Nephron progenitor cell (in vitro differentiated cells): ENCODE measurements around the gene ZNF79.

ENCODE experiments used
- DNase-seq: peaks from one replicate; pipeline ENCODE4 v3.0.0; 2021
- H3K27ac Mint-ChIP-seq: 2 replicates; pipeline ENCODE4 v1.8.0; 2021; ENCODE audit warnings: mild to moderate bottlenecking, moderate library complexity, mixed read lengths
- H3K27me3 Mint-ChIP-seq: 2 replicates; pipeline ENCODE4 v1.8.0; 2021; ENCODE audit warnings: mild to moderate bottlenecking, low read depth, mixed read lengths; ENCODE audit not compliant: poor library complexity
- H3K36me3 Mint-ChIP-seq: 2 replicates; pipeline ENCODE4 v1.8.0; 2021; ENCODE audit warnings: low read depth, mixed read lengths
- H3K4me1 Mint-ChIP-seq: 2 replicates; pipeline ENCODE4 v1.8.0; 2021; ENCODE audit warnings: mixed read lengths
- H3K4me3 Mint-ChIP-seq: 2 replicates; pipeline ENCODE4 v1.8.0; 2021; ENCODE audit warnings: mild to moderate bottlenecking, moderate library complexity, mixed read lengths
- H3K9me3 Mint-ChIP-seq: 2 replicates; pipeline ENCODE4 v1.8.0; 2021; ENCODE audit warnings: mild to moderate bottlenecking, moderate library complexity, mixed read lengths
- CTCF ChIP-seq: fragments of 200-600 bp; sonication (generic); IDR thresholded peaks from 2 replicates; pipeline ENCODE4 v1.5.0; 2021; ENCODE audit warnings: antibody characterized with exemption

ZNF79 gene

DNA sequence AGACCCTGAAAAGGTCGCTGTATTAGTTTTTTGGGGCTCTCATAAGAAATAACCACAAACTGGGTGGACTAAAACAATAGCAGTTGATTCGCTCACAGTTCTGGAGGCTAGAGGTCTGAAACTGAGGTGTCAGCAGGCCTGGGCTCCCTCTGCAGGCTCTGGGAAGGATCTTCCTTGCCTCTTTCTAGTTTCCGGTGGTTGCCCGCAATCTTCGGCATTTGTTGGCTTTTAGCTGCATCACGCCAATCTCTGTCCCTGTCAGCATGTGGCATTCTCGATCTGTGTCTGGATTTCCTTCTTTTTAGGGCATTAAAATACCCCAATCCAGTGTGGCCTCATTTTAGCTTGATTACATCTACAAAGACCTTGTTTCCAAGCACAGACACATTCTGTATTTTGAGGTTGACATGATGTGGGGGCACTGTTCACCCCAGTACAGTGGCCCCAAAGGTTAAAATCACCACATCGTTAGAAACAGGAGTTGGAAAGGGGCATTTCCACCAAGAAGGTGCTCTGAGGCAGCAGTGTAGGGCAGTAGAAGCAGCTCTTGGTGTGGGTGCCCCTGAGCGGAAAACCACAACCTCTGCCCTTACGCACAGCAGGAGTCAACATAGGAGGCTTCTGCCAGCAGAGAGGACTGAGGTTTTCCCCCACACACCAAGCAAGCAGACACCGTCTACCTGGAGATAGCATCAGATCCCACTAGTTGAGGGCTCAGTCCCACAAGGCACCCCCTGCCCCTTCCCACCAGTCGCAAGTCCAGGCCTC is 13.5 kb downstream of the ZNF79 start:
- H3K27me3 Mint-ChIP-seq, result no peaks in the 10 kb centered on the region
- no peak overlapping the region for H3K4me3 Mint-ChIP-seq
- H3K9me3 Mint-ChIP-seq, result peaks cover 5% of the 10 kb centered on the region
- DNase-seq, result no peak
- no peak overlapping the region for H3K27ac Mint-ChIP-seq
- peaks cover 84% of the 10 kb centered on the region for H3K36me3 Mint-ChIP-seq
- TF ChIP-seq CTCF, result no peak
- H3K4me1 Mint-ChIP-seq, result no peaks in the 10 kb centered on the region

- DNase-seq, result no peak
- TF ChIP-seq CTCF, result no peak
- Mint-ChIP-seq H3K27me3 (no peaks in the 10 kb centered on the region), H3K4me1 (no peaks in the 10 kb centered on the region), H3K36me3 (peaks cover 84% of the 10 kb centered on the region), H3K4me3 (no peak overlapping the region), H3K9me3 (peaks cover 5% of the 10 kb centered on the region), H3K27ac (peak overlapping the region; percentile 28)
These were observed 14.2 kb downstream of the ZNF79 start for GRCh38 chr9:127438394-127438793.

- DNase-seq, result no peak
- Mint-ChIP-seq H3K27ac (peak overlapping the region; percentile 82), H3K27me3 (no peaks in the 10 kb centered on the region), H3K4me3 (no peak overlapping the region), H3K36me3 (peaks cover 97% of the 10 kb centered on the region), H3K9me3 (peaks cover 20% of the 10 kb centered on the region), H3K4me1 (peaks cover 20% of the 10 kb centered on the region)
- no peak for TF ChIP-seq CTCF
These were observed 20.2 kb downstream of the ZNF79 start for GRCh38 chr9:127444283-127444920.

- H3K4me1 Mint-ChIP-seq, result peaks cover 28% of the 10 kb centered on the region
- no peaks in the 10 kb centered on the region for H3K27me3 Mint-ChIP-seq
- DNase-seq, result no peak
- H3K4me3 Mint-ChIP-seq, result no peak overlapping the region
- H3K36me3 Mint-ChIP-seq, result peaks cover 97% of the 10 kb centered on the region
- H3K27ac Mint-ChIP-seq, result peak overlapping the region; percentile 100
- peaks cover 20% of the 10 kb centered on the region for H3K9me3 Mint-ChIP-seq
- no peak for TF ChIP-seq CTCF
These were observed 21.0 kb downstream of the ZNF79 start for GRCh38 chr9:127444921-127445850.

- Mint-ChIP-seq H3K36me3 (peaks cover 91% of the 10 kb centered on the region), H3K27ac (peak overlapping the region; percentile 100), H3K4me3 (no peak overlapping the region), H3K27me3 (no peaks in the 10 kb centered on the region), H3K9me3 (peaks cover 20% of the 10 kb centered on the region), H3K4me1 (peaks cover 34% of the 10 kb centered on the region)
- TF ChIP-seq CTCF, result no peak
- no peak for DNase-seq
These were observed 21.9 kb downstream of the ZNF79 start for GRCh38 chr9:127445851-127446712.
